Activated T-helper 1 cell treated with anti-CD3 and anti-CD28 coated beads, Interleukin-12 subunit alpha, Interleukin-12 subunit beta, Interleukin-2, Interleukin-4 antibody, amounts not matched to agents 30 ng/mL and 10 ng/mL and 1 ng/mL, durations not matched to agents 14 hours and 24 hours and 36 hours (primary cell): Measurements from ENCODE around the gene HSD17B14. TPM values are rescaled to one million over a fixed set of nuclear protein-coding genes. Genes with fewer than 3 reads are reported as not detected.

Experiments
- DNase-seq: peaks from one replicate; pipeline ENCODE4 v3.0.0; 2021; ENCODE audit warnings: low spot score
- H3K27ac Mint-ChIP-seq: one replicate; pipeline ENCODE4 v1.8.0; 2021; ENCODE audit warnings: mild to moderate bottlenecking, mixed read lengths
- H3K27me3 Mint-ChIP-seq: one replicate; pipeline ENCODE4 v1.8.0; 2022; ENCODE audit warnings: mild to moderate bottlenecking, moderate library complexity, mixed read lengths; ENCODE audit not compliant: insufficient read depth
- H3K36me3 Mint-ChIP-seq: one replicate; pipeline ENCODE4 v1.8.0; 2021; ENCODE audit warnings: low read depth, mixed read lengths
- H3K4me1 Mint-ChIP-seq: one replicate; pipeline ENCODE4 v1.8.0; 2021; ENCODE audit warnings: low read depth, mixed read lengths
- H3K4me3 Mint-ChIP-seq: one replicate; pipeline ENCODE4 v1.8.0; 2021; ENCODE audit warnings: mild to moderate bottlenecking, moderate library complexity, mixed read lengths
- H3K9me3 Mint-ChIP-seq: one replicate; pipeline ENCODE4 v1.8.0; 2021; ENCODE audit warnings: mixed read lengths
- intact Hi-C: fragments of 100-400 bp; cut with micrococcal nuclease; formaldehyde crosslinking; loops from one replicate; pipeline ENCODE4 v1.15.1; 2024
- total RNA-seq: library from RNA; stranded (reverse); gene quantifications from 2 replicates; pipeline ENCODE4 v1.2.3, GENCODE V29; 2022

The HSD17B14 gene
- total RNA-seq, 1 donor from 2014 or later, result 0.57 TPM

- no peak overlapping the region for H3K4me3 Mint-ChIP-seq
- peaks cover 15% of the 10 kb centered on the region for H3K4me1 Mint-ChIP-seq
- no peak for DNase-seq
Measured at GRCh38 chr19:48814895-48815294, 21.4 kb downstream of the HSD17B14 start.

GRCh38 chr19:48813123-48813913 lies 23.0 kb downstream of the HSD17B14 start:
- Mint-ChIP-seq H3K9me3 (no peaks in the 10 kb centered on the region), H3K4me1 (peaks cover 26% of the 10 kb centered on the region), H3K27ac (no peak overlapping the region), H3K36me3 (no peaks in the 10 kb centered on the region), H3K4me3 (no peak overlapping the region), H3K27me3 (peaks cover 2% of the 10 kb centered on the region)
- intact Hi-C loops, result loop anchor here (5.0 kb wide), 1 partner anchor 44 kb away; no protein-coding TSS in a partner anchor
- no peak for DNase-seq

More at GRCh38 chr19:48814895-48815294, 21.4 kb downstream of the HSD17B14 start:
- Mint-ChIP-seq H3K9me3 (no peaks in the 10 kb centered on the region), H3K27me3 (peaks cover 2% of the 10 kb centered on the region), H3K36me3 (no peaks in the 10 kb centered on the region), H3K27ac (no peak overlapping the region)
- intact Hi-C loops, result loop anchor here (5.0 kb wide), 1 partner anchor 42 kb away; no protein-coding TSS in a partner anchor

- peaks cover 33% of the 10 kb centered on the region for H3K4me1 Mint-ChIP-seq
- H3K27ac Mint-ChIP-seq, result no peak overlapping the region
- H3K27me3 Mint-ChIP-seq, result peaks cover 2% of the 10 kb centered on the region
- H3K4me3 Mint-ChIP-seq, result peak overlapping the region; percentile 76
- H3K9me3 Mint-ChIP-seq, result no peaks in the 10 kb centered on the region
- intact Hi-C loops, result loop anchor here (5.0 kb wide), 1 partner anchor 45 kb away; no protein-coding TSS in a partner anchor
- DNase-seq, result peak; percentile 58
- peaks cover 3% of the 10 kb centered on the region for H3K36me3 Mint-ChIP-seq
Measured at GRCh38 chr19:48812094-48812929, 24.0 kb downstream of the HSD17B14 start.

GRCh38 chr19:48810151-48810550 lies 26.1 kb downstream of the HSD17B14 start:
- no peak for DNase-seq
- Mint-ChIP-seq H3K9me3 (no peaks in the 10 kb centered on the region), H3K27me3 (peaks cover 2% of the 10 kb centered on the region), H3K27ac (peak overlapping the region; percentile 88), H3K4me1 (peaks cover 23% of the 10 kb centered on the region), H3K4me3 (peak overlapping the region; percentile 84), H3K36me3 (peaks cover 5% of the 10 kb centered on the region)
- intact Hi-C loops, result loop anchor here (2.0 to 5.0 kb wide), 2 partner anchors 47 to 71 kb away; no protein-coding TSS in a partner anchor

GRCh38 chr19:48807590-48808308 lies 28.5 kb downstream of the HSD17B14 start:
- Mint-ChIP-seq H3K27me3 (peaks cover 2% of the 10 kb centered on the region), H3K4me1 (peaks cover 23% of the 10 kb centered on the region), H3K27ac (peak overlapping the region; percentile 3), H3K4me3 (peak overlapping the region; percentile 68), H3K9me3 (no peaks in the 10 kb centered on the region), H3K36me3 (peaks cover 5% of the 10 kb centered on the region)
- DNase-seq, result no peak
- intact Hi-C loops, result no loop called here

GRCh38 chr19:48806818-48807589 lies 29.3 kb downstream of the HSD17B14 start:
- no peak for DNase-seq
- Mint-ChIP-seq H3K4me3 (no peak overlapping the region), H3K9me3 (no peaks in the 10 kb centered on the region), H3K27ac (no peak overlapping the region), H3K4me1 (peaks cover 23% of the 10 kb centered on the region), H3K36me3 (peaks cover 5% of the 10 kb centered on the region), H3K27me3 (peaks cover 2% of the 10 kb centered on the region)
- intact Hi-C loops, result no loop called here

- Mint-ChIP-seq H3K27me3 (peaks cover 2% of the 10 kb centered on the region), H3K36me3 (peaks cover 7% of the 10 kb centered on the region), H3K27ac (no peak overlapping the region), H3K9me3 (no peaks in the 10 kb centered on the region), H3K4me1 (peaks cover 23% of the 10 kb centered on the region), H3K4me3 (no peak overlapping the region)
- DNase-seq, result peak; percentile 39
- intact Hi-C loops, result no loop called here
Measured at GRCh38 chr19:48806518-48806817, 29.8 kb downstream of the HSD17B14 start.

GRCh38 chr19:48805452-48805851 lies 30.8 kb downstream of the HSD17B14 start:
- H3K9me3 Mint-ChIP-seq, result no peaks in the 10 kb centered on the region
- no peaks in the 10 kb centered on the region for H3K27me3 Mint-ChIP-seq
- no peak for DNase-seq
- no peak overlapping the region for H3K4me3 Mint-ChIP-seq
- no peak overlapping the region for H3K27ac Mint-ChIP-seq
- peaks cover 7% of the 10 kb centered on the region for H3K36me3 Mint-ChIP-seq
- H3K4me1 Mint-ChIP-seq, result peaks cover 23% of the 10 kb centered on the region
- intact Hi-C loops, result no loop called here

GRCh38 chr19:48804496-48804895 lies 31.8 kb downstream of the HSD17B14 start:
- peaks cover 7% of the 10 kb centered on the region for H3K36me3 Mint-ChIP-seq
- H3K9me3 Mint-ChIP-seq, result no peaks in the 10 kb centered on the region
- H3K4me1 Mint-ChIP-seq, result peaks cover 14% of the 10 kb centered on the region
- H3K27ac Mint-ChIP-seq, result no peak overlapping the region
- H3K27me3 Mint-ChIP-seq, result no peaks in the 10 kb centered on the region
- intact Hi-C loops, result no loop called here
- no peak overlapping the region for H3K4me3 Mint-ChIP-seq
- no peak for DNase-seq

GRCh38 chr19:48802623-48803022 lies 33.7 kb downstream of the HSD17B14 start:
- Mint-ChIP-seq H3K4me1 (no peaks in the 10 kb centered on the region), H3K36me3 (peaks cover 4% of the 10 kb centered on the region), H3K4me3 (no peak overlapping the region), H3K9me3 (no peaks in the 10 kb centered on the region), H3K27ac (no peak overlapping the region), H3K27me3 (no peaks in the 10 kb centered on the region)
- intact Hi-C loops, result no loop called here
- no peak for DNase-seq

- peaks cover 2% of the 10 kb centered on the region for H3K36me3 Mint-ChIP-seq
- no peak for DNase-seq
- peaks cover 7% of the 10 kb centered on the region for H3K4me1 Mint-ChIP-seq
- H3K9me3 Mint-ChIP-seq, result no peaks in the 10 kb centered on the region
- intact Hi-C loops, result no loop called here
- no peak overlapping the region for H3K27ac Mint-ChIP-seq
- H3K4me3 Mint-ChIP-seq, result no peak overlapping the region
- no peaks in the 10 kb centered on the region for H3K27me3 Mint-ChIP-seq
Measured at GRCh38 chr19:48799358-48800300, 36.7 kb downstream of the HSD17B14 start.
